Fibroblast of skin of scalp (primary cell): ENCODE data around the gene FLOT1. TPM values are rescaled to one million over a fixed set of nuclear protein-coding genes. Genes with fewer than 3 reads are reported as not detected.

ENCODE experiments used
- DNase-seq: peaks from one replicate; pipeline ENCODE4 v3.0.0-alpha.2; 2013
- polyA plus RNA-seq, 2 experiments: library from polyadenylated mRNA; unstranded; fragments of 120-200 nt; gene quantifications; one replicate each; pipeline ENCODE4 v1.2.1, GENCODE V29; 2013; ENCODE audit not compliant: insufficient read length in 2 of 2

FLOT1 gene
- polyA plus RNA-seq (2013, experiment 1 of 2; ENCODE audit: insufficient read length) = 96.8 TPM
- polyA plus RNA-seq (2013, experiment 2 of 2; ENCODE audit: insufficient read length) = 95.2 TPM

- peak; percentile 97 for DNase-seq
Measured at GRCh38 chr6:30742316-30743098, at the start of gene FLOT1. TSS of gene FLOT1 (minus strand) at chr6:30742687. CDS start at chr6:30742189, 498 bp downstream.

GRCh38 chr6:30790724-30791383 lies 48.4 kb upstream of the FLOT1 start:
- DNase-seq = no peak

GRCh38 chr6:30789606-30790005 lies 47.1 kb upstream of the FLOT1 start:
- no peak for DNase-seq

- DNase-seq = peak; percentile 86
Measured at GRCh38 chr6:30787954-30788353, 45.5 kb upstream of the FLOT1 start.

GRCh38 chr6:30782425-30783014 lies 40.0 kb upstream of the FLOT1 start:
- DNase-seq = peak; percentile 47

GRCh38 chr6:30781743-30782424 lies 39.4 kb upstream of the FLOT1 start:
- DNase-seq = peak; percentile 99

- no peak for DNase-seq
Measured at GRCh38 chr6:30781395-30781742, 38.9 kb upstream of the FLOT1 start.

- no peak for DNase-seq
Measured at GRCh38 chr6:30780642-30780920, 38.1 kb upstream of the FLOT1 start.

- no peak for DNase-seq
Measured at GRCh38 chr6:30779850-30780641, 37.6 kb upstream of the FLOT1 start.

GRCh38 chr6:30778001-30778635 lies 35.6 kb upstream of the FLOT1 start:
- no peak for DNase-seq

- DNase-seq = no peak
Measured at GRCh38 chr6:30777155-30777485, 34.6 kb upstream of the FLOT1 start.

- no peak for DNase-seq
Measured at GRCh38 chr6:30776390-30777154, 34.1 kb upstream of the FLOT1 start.

- no peak for DNase-seq
Measured at GRCh38 chr6:30775104-30775503, 32.6 kb upstream of the FLOT1 start.

- no peak for DNase-seq
Measured at GRCh38 chr6:30774701-30775100, 32.2 kb upstream of the FLOT1 start.

GRCh38 chr6:30770592-30770991 lies 28.1 kb upstream of the FLOT1 start:
- DNase-seq = no peak

- no peak for DNase-seq
Measured at GRCh38 chr6:30769853-30770524, 27.5 kb upstream of the FLOT1 start.

GRCh38 chr6:30769088-30769852 lies 26.8 kb upstream of the FLOT1 start:
- peak; percentile 97 for DNase-seq

- DNase-seq = no peak
Measured at GRCh38 chr6:30768634-30769087, 26.2 kb upstream of the FLOT1 start.

- DNase-seq = no peak
Measured at GRCh38 chr6:30767944-30768301, 25.4 kb upstream of the FLOT1 start.
